ENCODE results near the gene NUP85.

DNA sequence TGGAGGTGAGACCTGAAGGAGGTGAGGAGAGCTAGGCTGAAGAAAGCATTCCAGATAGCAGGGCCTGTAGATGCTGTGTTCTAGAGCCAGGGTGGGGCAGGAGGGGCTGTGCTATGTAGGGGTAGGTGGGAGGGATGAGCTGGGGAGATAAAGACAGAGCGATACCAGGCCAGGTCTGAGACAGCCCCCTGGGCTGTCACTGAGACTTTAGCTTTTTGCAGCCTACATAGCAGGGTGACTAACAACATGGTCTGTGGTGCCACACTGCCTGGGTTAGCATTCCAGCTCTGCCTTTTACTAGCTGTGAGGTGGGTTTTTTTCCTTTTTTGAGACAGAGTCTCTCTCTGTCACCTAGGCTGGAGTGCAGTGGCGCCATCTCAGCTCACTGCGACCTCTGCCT is 14.3 kb downstream of the NUP85 start:
- TF ChIP-seq EZH2 (IDR thresholded peaks at IDR 0.05) (no peak), POLR2AphosphoS5 (IDR thresholded peaks at IDR 0.05; ENCODE audit: borderline replicate concordance, low read depth, low read length) (no peak)
